ENCODE data around the gene EFTUD2. TPM values are rescaled to one million over a fixed set of nuclear protein-coding genes. Genes with fewer than 3 reads are reported as not detected.

The EFTUD2 gene
- total and polyA plus RNA-seq, 10 donors: 39.0 to 140 (median 102) TPM

DNA sequence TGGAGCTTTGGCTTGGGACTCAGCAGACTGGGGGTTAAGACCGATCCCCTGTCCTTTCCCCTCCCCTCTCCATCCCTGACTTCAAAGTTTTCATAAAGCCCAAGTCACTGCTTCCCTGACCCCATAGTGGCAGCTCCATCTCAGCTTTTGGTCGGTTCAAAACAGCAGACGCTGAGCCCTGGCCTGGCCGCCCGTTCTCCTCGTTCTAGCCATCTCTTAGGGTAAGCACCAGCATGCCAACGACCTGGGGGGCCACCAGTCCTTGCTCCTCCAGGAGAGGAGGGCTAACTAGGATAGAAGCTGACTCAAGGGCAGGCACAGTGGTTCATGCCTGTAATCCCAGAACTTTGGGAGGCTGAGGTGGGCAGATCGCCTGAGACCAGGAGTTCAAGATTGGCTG, 53.0 kb downstream of the EFTUD2 start:
- no peaks in the 10 kb centered on the region for H3K4me1 ChIP-seq
- no peak overlapping the region for H3K4me3 ChIP-seq
- WGBS, 5 donors: 80 to 89% (median 86%) methylated on average over 8 of the region's 8 CpGs
- H3K27ac ChIP-seq: no peak overlapping the region
- peaks cover 0 to 24% (median 16%) of the 10 kb centered on the region in 6 donors for H3K36me3 ChIP-seq
- no peaks in the 10 kb centered on the region for H3K9me3 ChIP-seq
- DNase-seq: no peak
- H3K27me3 ChIP-seq (replicated peaks in 1 of 7): no peaks in the 10 kb centered on the region
- intact Hi-C loops (cut with DNase I; ENCODE audit: low total_unique reads): no loop called here
- TF ChIP-seq, protein P1, sequence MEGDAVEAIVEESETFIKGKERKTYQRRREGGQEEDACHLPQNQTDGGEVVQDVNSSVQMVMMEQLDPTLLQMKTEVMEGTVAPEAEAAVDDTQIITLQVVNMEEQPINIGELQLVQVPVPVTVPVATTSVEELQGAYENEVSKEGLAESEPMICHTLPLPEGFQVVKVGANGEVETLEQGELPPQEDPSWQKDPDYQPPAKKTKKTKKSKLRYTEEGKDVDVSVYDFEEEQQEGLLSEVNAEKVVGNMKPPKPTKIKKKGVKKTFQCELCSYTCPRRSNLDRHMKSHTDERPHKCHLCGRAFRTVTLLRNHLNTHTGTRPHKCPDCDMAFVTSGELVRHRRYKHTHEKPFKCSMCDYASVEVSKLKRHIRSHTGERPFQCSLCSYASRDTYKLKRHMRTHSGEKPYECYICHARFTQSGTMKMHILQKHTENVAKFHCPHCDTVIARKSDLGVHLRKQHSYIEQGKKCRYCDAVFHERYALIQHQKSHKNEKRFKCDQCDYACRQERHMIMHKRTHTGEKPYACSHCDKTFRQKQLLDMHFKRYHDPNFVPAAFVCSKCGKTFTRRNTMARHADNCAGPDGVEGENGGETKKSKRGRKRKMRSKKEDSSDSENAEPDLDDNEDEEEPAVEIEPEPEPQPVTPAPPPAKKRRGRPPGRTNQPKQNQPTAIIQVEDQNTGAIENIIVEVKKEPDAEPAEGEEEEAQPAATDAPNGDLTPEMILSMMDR (IDR thresholded peaks at IDR 0.05 in 8 of 11, conservative IDR thresholded peaks at IDR 0.05 in 3 of 11): no peak
- no peak for TF ChIP-seq POLR2A (IDR thresholded peaks at IDR 0.05)
- TF ChIP-seq POLR2AphosphoS5 (IDR thresholded peaks at IDR 0.05): no peak

DNA sequence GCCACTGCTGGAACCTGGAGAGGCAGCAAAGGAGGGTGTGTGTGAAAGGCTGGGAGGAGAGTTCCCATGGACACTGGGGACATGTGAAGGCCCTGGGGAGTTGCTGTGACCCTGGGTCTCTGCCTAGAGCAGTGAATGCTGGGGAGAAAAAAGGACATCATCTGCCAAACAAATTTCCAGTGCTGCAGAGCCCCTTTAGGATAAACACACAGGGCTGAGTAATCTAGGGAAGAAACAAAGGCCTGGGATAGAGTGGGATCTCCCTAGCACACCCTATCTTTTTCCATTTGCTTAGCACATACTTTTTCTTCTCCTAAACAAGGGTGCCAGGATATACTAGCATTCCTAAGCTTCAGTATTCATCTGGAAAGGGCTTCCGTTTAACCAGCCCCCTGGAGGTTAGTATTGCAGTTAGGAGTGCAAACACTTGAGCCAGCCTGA, 54.8 kb downstream of the EFTUD2 start:
- Histone ChIP-seq H3K4me3 (no peak overlapping the region), H3K36me3 (peaks cover 0 to 6% (median 0%) of the 10 kb centered on the region in 6 donors), H3K9me3 (no peaks in the 10 kb centered on the region), H3K27ac (no peak overlapping the region), H3K4me1 (no peaks in the 10 kb centered on the region), H3K27me3 (replicated peaks in 1 of 7) (no peaks in the 10 kb centered on the region)
- WGBS, 5 donors: 65 to 86% (median 83%) methylated on average over 1 of the region's 1 CpG
- TF ChIP-seq, protein P1 (IDR thresholded peaks at IDR 0.05 in 8 of 11, conservative IDR thresholded peaks at IDR 0.05 in 3 of 11): no peak
- TF ChIP-seq POLR2A (IDR thresholded peaks at IDR 0.05): no peak
- no peak for TF ChIP-seq POLR2AphosphoS5 (IDR thresholded peaks at IDR 0.05)
- intact Hi-C loops (cut with DNase I; ENCODE audit: low total_unique reads): no loop called here
- peak; percentile 1 for DNase-seq

DNA sequence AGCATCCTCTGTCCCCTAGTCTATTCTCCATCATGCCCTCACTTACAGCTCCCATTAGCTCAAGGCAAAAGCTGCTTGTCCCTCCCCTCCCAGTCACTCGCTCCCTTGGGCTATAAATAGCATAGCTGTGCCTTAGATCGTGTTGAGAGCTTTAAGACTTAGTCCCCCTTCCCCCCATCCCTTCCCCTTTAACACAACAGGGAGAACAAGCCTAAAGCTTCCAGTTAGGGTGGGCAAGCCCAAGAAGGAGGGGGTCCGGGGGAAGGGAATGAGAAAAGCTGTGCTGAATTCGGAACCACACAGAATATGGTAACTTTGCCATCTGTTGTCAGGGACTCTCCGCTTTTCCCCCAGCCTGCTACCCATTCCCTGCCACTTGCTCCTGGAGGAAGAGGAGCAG, 56.5 kb downstream of the EFTUD2 start:
- whole genome bisulfite sequencing, 5 donors: 58 to 64% (median 62%) methylated on average over 5 of the region's 5 CpGs
- Histone ChIP-seq H3K27me3 (replicated peaks in 1 of 7) (no peaks in the 10 kb centered on the region), H3K4me1 (no peaks in the 10 kb centered on the region), H3K9me3 (no peaks in the 10 kb centered on the region), H3K36me3 (no peaks in the 10 kb centered on the region), H3K27ac (no peak overlapping the region), H3K4me3 (no peak overlapping the region)
- no peak for DNase-seq
- TF ChIP-seq, protein P1 (IDR thresholded peaks at IDR 0.05 in 8 of 11, conservative IDR thresholded peaks at IDR 0.05 in 3 of 11): no peak
- no peak for TF ChIP-seq POLR2A (IDR thresholded peaks at IDR 0.05)
- no peak for TF ChIP-seq POLR2AphosphoS5 (IDR thresholded peaks at IDR 0.05)
- intact Hi-C loops (cut with DNase I; ENCODE audit: low total_unique reads): no loop called here

DNA sequence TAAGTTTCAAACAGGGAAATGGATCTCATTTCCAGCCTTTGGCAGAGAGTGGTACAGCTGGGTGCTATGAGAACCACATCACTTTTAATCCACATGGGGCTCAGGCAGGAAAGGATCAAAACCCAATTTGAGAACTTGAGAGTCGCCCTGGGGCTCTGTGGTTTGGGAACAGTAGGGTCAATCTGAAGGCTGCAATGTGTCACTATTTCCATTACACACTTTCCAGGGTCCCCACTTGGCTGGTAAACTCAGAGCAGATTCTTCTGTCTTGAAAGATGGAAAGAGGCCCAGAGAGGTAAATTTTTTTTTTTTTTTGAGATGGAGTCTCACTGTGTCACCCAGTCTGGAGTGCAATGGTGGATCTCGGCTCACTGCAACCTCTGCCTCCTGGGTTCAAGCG, 58.3 kb downstream of the EFTUD2 start:
- Histone ChIP-seq H3K27me3 (replicated peaks in 1 of 7) (peaks cover 0 to 3% (median 0%) of the 10 kb centered on the region in 7 donors), H3K9me3 (no peaks in the 10 kb centered on the region), H3K4me3 (no peak overlapping the region), H3K36me3 (no peaks in the 10 kb centered on the region), H3K27ac (no peak overlapping the region), H3K4me1 (no peaks in the 10 kb centered on the region)
- intact Hi-C loops (cut with DNase I; ENCODE audit: low total_unique reads): no loop called here
- 60 to 80% (median 68%) methylated on average over 3 of the region's 3 CpGs for WGBS, 5 donors
- TF ChIP-seq POLR2AphosphoS5 (IDR thresholded peaks at IDR 0.05) (no peak), POLR2A (IDR thresholded peaks at IDR 0.05) (no peak)
- TF ChIP-seq, protein P1 (IDR thresholded peaks at IDR 0.05 in 8 of 11, conservative IDR thresholded peaks at IDR 0.05 in 3 of 11): no peak
- DNase-seq: no peak
